ENCODE measurements around the gene IL12A.

IL12A gene

GRCh38 chr3:160003520-160004128 lies 15.0 kb downstream of the IL12A start:
- H3K9ac ChIP-seq: no peak overlapping the region
- TF ChIP-seq Cebpa-rat (IDR thresholded peaks at IDR 0.05): no peak
- peaks cover 16% of the 10 kb centered on the region for H3K4me1 ChIP-seq
- H3K36me3 ChIP-seq: no peaks in the 10 kb centered on the region
- no peaks in the 10 kb centered on the region for H3K27me3 ChIP-seq
- H3K4me3 ChIP-seq: no peak overlapping the region
- no peak overlapping the region for H3K4me2 ChIP-seq
- H3K27ac ChIP-seq: no peak overlapping the region
- H3K9me3 ChIP-seq: no peaks in the 10 kb centered on the region
- no peaks in the 10 kb centered on the region for H4K20me1 ChIP-seq

DNA sequence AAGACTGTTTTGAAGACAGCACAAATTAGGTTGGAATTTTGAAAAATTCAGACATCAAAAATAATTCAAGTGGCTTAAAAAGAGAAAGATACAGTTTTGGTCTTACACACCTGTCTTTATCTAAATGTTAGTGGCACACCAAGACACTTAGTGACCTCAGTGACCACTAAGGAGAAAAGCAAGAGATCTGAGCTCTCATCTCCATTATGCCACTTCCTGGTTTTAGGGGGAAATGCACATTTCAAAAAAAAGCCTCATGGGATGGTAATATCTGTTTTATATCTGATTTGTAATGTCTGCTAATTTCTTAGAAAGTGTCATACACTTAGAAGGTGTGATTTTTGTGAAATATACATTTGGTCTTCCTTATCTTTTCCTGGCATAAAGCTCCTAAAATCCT lies 16.4 kb downstream of the IL12A start:
- no peaks in the 10 kb centered on the region for H3K9me3 ChIP-seq
- no peak overlapping the region for H3K9ac ChIP-seq
- no peak for TF ChIP-seq Cebpa-rat (IDR thresholded peaks at IDR 0.05)
- no peak overlapping the region for H3K4me2 ChIP-seq
- peaks cover 16% of the 10 kb centered on the region for H3K4me1 ChIP-seq
- no peaks in the 10 kb centered on the region for H3K27me3 ChIP-seq
- no peak overlapping the region for H3K27ac ChIP-seq
- H4K20me1 ChIP-seq: no peaks in the 10 kb centered on the region
- H3K4me3 ChIP-seq: no peak overlapping the region
- no peaks in the 10 kb centered on the region for H3K36me3 ChIP-seq

DNA sequence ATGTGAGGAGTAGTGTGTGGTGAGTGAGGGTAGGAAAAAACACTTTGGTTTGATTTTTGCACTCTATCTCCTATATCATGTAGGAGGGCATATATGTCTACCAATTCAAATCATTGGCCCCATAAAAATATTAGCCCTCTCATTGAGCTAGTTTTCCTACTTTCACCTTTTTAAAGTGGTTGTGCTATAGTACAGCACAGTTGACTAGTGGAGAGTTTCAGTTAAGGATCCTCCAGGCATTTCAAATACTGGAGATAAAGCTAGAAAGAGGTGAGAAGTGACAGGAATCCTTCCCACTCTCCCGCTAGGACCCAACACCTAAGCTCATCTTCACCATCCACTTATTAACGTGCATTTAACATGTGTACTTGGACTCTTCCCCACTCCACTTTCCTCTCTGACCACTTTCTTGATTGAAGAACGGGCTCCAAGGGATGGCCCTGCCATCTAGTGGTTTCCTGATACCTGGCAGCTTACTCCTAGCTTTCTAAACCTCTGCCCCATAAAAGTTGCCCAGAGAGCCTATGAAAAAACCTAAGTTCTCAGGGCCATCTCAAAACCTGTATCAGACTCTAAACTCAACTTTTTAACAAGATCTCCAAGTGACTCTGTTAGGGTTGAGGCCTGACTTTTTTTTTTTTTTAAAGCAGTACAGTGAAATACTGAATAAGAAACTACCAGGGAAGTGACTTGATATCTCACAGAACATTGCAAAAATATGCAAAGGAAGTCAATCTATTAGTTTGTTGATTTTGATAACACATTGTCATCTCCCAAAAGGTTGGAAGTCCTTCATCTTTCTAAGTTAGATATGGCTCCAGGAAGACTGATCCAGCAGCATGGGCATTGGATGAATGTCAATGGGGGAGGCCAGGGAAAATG lies 17.9 kb downstream of the IL12A start:
- H3K9me3 ChIP-seq: no peaks in the 10 kb centered on the region
- no peaks in the 10 kb centered on the region for H3K27me3 ChIP-seq
- no peaks in the 10 kb centered on the region for H3K36me3 ChIP-seq
- no peak overlapping the region for H3K4me2 ChIP-seq
- TF ChIP-seq Cebpa-rat (IDR thresholded peaks at IDR 0.05): no peak
- peaks cover 19% of the 10 kb centered on the region for H3K4me1 ChIP-seq
- no peak overlapping the region for H3K9ac ChIP-seq
- no peaks in the 10 kb centered on the region for H4K20me1 ChIP-seq
- H3K4me3 ChIP-seq: no peak overlapping the region
- no peak overlapping the region for H3K27ac ChIP-seq

GRCh38 chr3:160008961-160009360 lies 20.3 kb downstream of the IL12A start:
- Histone ChIP-seq H3K27ac (no peak overlapping the region), H3K9me3 (no peaks in the 10 kb centered on the region), H3K4me2 (no peak overlapping the region), H3K4me1 (peaks cover 17% of the 10 kb centered on the region), H3K27me3 (no peaks in the 10 kb centered on the region), H3K9ac (no peak overlapping the region), H4K20me1 (no peaks in the 10 kb centered on the region), H3K36me3 (no peaks in the 10 kb centered on the region), H3K4me3 (no peak overlapping the region)
- no peak for TF ChIP-seq Cebpa-rat (IDR thresholded peaks at IDR 0.05)

DNA sequence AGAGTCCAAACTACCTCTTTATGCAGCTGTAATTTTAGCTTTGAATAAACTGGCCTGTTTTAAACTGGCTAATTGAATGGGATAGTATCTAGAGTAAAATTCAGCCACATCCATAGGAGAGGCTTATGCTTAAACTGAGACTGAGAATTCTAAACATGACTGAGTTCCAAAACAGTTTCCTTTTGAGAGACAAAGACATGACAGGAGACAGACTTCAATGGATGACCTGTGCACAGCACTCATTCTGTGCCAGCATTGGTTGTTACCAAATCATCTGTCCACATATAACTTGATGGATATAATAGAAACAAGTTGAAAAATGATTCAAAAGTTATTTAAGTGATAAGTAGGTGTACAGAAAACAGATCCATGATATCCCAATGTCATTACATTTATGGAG lies 20.9 kb downstream of the IL12A start:
- H3K27me3 ChIP-seq: no peaks in the 10 kb centered on the region
- H4K20me1 ChIP-seq: no peaks in the 10 kb centered on the region
- H3K4me1 ChIP-seq: peaks cover 17% of the 10 kb centered on the region
- no peak for TF ChIP-seq Cebpa-rat (IDR thresholded peaks at IDR 0.05)
- H3K27ac ChIP-seq: no peak overlapping the region
- no peaks in the 10 kb centered on the region for H3K9me3 ChIP-seq
- H3K9ac ChIP-seq: no peak overlapping the region
- no peak overlapping the region for H3K4me3 ChIP-seq
- no peaks in the 10 kb centered on the region for H3K36me3 ChIP-seq
- no peak overlapping the region for H3K4me2 ChIP-seq

DNA sequence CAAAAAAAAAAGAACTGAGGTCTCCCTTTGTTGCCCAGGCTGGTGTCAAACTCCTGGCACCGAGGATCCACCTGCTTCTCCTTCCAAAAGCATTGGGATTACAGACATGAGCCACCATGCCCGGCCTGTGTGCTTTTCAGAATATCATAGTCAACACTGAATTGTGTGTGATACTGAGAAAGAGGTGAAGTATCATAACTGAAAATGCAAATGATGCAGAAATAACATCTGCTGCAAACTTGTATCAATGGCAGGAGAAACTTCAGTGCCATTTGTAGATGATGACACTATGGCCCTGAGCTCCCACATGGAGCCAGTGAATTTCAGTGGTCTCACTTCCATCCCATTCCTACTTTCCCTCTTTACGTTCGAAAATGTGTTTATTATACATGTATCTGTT lies 21.9 kb downstream of the IL12A start:
- H3K9ac ChIP-seq: no peak overlapping the region
- no peaks in the 10 kb centered on the region for H3K36me3 ChIP-seq
- H3K4me2 ChIP-seq: no peak overlapping the region
- no peaks in the 10 kb centered on the region for H3K9me3 ChIP-seq
- no peak overlapping the region for H3K27ac ChIP-seq
- no peak for TF ChIP-seq Cebpa-rat (IDR thresholded peaks at IDR 0.05)
- H3K27me3 ChIP-seq: no peaks in the 10 kb centered on the region
- peaks cover 14% of the 10 kb centered on the region for H3K4me1 ChIP-seq
- H4K20me1 ChIP-seq: no peaks in the 10 kb centered on the region
- no peak overlapping the region for H3K4me3 ChIP-seq

DNA sequence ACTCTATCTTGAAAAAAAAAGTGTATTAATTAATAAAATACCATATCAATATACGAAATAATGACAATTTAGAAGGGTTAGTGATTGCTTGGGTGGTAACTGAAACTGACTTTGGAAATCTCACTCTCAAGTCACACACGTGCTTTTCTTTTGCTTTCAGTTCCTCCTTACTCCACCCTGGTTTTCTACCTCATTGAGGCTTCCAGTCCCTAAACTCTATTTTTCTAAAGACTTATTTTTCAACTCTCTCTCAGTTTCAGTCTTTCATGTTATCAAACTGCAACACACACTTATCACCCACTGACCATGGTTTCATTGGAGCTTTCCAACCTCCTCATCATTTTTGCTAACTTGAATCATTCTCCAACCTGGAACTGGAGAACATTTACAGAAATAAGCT lies 23.5 kb downstream of the IL12A start:
- H3K27ac ChIP-seq: no peak overlapping the region
- H3K4me3 ChIP-seq: no peak overlapping the region
- H3K9ac ChIP-seq: no peak overlapping the region
- no peak for TF ChIP-seq Cebpa-rat (IDR thresholded peaks at IDR 0.05)
- no peak overlapping the region for H3K4me2 ChIP-seq
- no peaks in the 10 kb centered on the region for H3K27me3 ChIP-seq
- peaks cover 14% of the 10 kb centered on the region for H3K4me1 ChIP-seq
- H3K36me3 ChIP-seq: no peaks in the 10 kb centered on the region
- no peaks in the 10 kb centered on the region for H4K20me1 ChIP-seq
- H3K9me3 ChIP-seq: no peaks in the 10 kb centered on the region

GRCh38 chr3:160016972-160017371 lies 28.3 kb downstream of the IL12A start:
- Histone ChIP-seq H3K27ac (no peak overlapping the region), H3K9me3 (no peaks in the 10 kb centered on the region)

DNA sequence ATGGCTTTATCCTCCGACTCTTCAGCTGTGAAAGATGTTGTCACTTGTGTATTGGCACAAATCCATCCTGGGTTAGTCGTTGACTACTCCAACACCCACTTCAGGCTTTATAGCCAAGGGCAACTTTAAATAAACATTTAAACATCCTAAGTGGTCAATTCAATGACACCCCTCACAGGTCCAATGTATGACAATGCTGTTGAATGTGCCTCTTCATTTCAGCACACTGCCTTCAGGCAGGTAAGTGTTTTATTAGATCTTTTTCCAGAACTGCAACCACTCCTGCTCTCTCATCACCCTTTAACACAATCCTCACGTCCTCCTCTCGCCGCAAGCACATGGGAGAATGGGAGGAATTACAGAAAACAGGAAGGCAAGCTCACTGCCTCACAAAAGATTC lies 30.3 kb downstream of the IL12A start:
- no peak for TF ChIP-seq Cebpa-rat (IDR thresholded peaks at IDR 0.05)
- no peak overlapping the region for H3K9ac ChIP-seq
- H3K9me3 ChIP-seq: no peaks in the 10 kb centered on the region
- no peaks in the 10 kb centered on the region for H4K20me1 ChIP-seq
- H3K27me3 ChIP-seq: no peaks in the 10 kb centered on the region
- no peaks in the 10 kb centered on the region for H3K36me3 ChIP-seq
- no peak overlapping the region for H3K27ac ChIP-seq
- no peak overlapping the region for H3K4me2 ChIP-seq
- no peaks in the 10 kb centered on the region for H3K4me1 ChIP-seq
- H3K4me3 ChIP-seq: no peak overlapping the region

More at GRCh38 chr3:160016972-160017371, 28.3 kb downstream of the IL12A start:
- Histone ChIP-seq H3K36me3 (no peaks in the 10 kb centered on the region), H3K9ac (no peak overlapping the region), H3K4me3 (no peak overlapping the region), H3K27me3 (no peaks in the 10 kb centered on the region), H4K20me1 (no peaks in the 10 kb centered on the region), H3K4me2 (no peak overlapping the region), H3K4me1 (peaks cover 4% of the 10 kb centered on the region)
- no peak for TF ChIP-seq Cebpa-rat (IDR thresholded peaks at IDR 0.05)

DNA sequence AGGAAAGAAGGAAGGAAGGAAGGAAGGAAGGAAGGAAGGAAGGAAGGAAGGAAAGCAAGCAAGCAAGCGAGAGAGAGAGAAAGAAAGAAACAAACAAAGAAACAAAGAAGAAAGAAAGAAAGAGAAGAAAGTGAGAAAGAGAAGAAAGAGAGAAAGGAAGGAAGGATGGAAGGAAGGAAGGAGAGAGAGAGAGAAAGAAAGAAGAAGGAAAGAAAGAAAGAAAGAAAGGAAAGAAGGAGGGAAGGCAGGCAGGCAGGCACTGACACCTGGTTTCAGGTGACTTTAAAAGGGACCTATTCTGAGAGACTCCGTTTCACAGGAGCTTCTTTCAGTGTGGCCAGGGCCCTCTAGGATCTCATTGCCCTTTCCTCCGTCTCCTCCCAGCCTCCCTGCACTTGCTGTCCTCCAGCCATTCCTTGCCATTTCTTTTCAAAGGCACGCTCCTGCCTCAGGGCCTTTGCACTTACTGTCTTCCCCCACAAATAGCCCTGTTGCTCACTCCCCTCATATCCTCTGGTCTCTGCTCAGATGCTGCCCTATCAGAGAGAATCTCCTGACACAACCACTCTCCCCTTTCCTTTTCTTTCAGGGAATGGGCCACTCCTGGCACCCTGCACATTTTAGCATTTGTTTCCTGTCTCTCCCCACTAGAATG lies 31.5 kb downstream of the IL12A start:
- no peaks in the 10 kb centered on the region for H3K36me3 ChIP-seq
- H3K9me3 ChIP-seq: no peaks in the 10 kb centered on the region
- no peak for TF ChIP-seq Cebpa-rat (IDR thresholded peaks at IDR 0.05)
- no peaks in the 10 kb centered on the region for H4K20me1 ChIP-seq
- no peaks in the 10 kb centered on the region for H3K27me3 ChIP-seq
- no peaks in the 10 kb centered on the region for H3K4me1 ChIP-seq
- no peak overlapping the region for H3K9ac ChIP-seq
- no peak overlapping the region for H3K27ac ChIP-seq
- H3K4me2 ChIP-seq: no peak overlapping the region
- no peak overlapping the region for H3K4me3 ChIP-seq
